IMR-90 (cell line): ENCODE results near the gene ZNF408. TPM values are rescaled to one million over a fixed set of nuclear protein-coding genes. Genes with fewer than 3 reads are reported as not detected.

Experiments
- ATAC-seq: fragments of 200-7000 bp; cut with Tn5 transposase; 2 replicates; pipeline ENCODE4 v1.9.1; 2020; ENCODE audit warnings: low read depth, mild to moderate bottlenecking, moderate library complexity
- BruUV-seq: library from RNA; stranded (reverse); fragments of 400-500 nt; replicated peaks from 2 replicates; lab custom pipeline; 2021; lab: Mats Ljungman, UMichigan
- CTCF ChIA-PET: fragments of 300-600 bp; formaldehyde crosslinking; extraction: SDS; loops from one replicate; lab custom pipeline; 2021; ENCODE audit warnings: antibody characterized with exemption; lab: Yijun Ruan, JAX
- POLR2A ChIA-PET: fragments of 300-600 bp; sonication (Branson Sonifier 250); formaldehyde crosslinking; loops from one replicate; lab custom pipeline; 2022; ENCODE audit warnings: antibody characterized with exemption; ENCODE audit not compliant: unreplicated experiment; lab: Charles Lee
- DNase-seq: peaks from one replicate; pipeline ENCODE4 v3.0.0; 2013
- H2AFZ ChIP-seq: replicated peaks from 2 replicates; pipeline ENCODE3; 2013; ENCODE audit warnings: low read length, mild to moderate bottlenecking; ENCODE audit not compliant: poor library complexity
- H2AK5ac ChIP-seq: 2 replicates; pipeline ENCODE4 v1.6.1; 2013; ENCODE audit warnings: low read depth, low read length, inconsistent platforms
- H2AK9ac ChIP-seq: replicated peaks from 2 replicates; pipeline ENCODE3; 2013; ENCODE audit warnings: mild to moderate bottlenecking, low read depth, low read length, moderate library complexity; ENCODE audit not compliant: poor library complexity
- H2BK120ac ChIP-seq: 2 replicates; pipeline ENCODE4 v1.6.1; 2013; ENCODE audit warnings: low read depth, low read length, inconsistent platforms
- H2BK15ac ChIP-seq: 3 replicates; pipeline ENCODE4 v1.6.1; 2013; ENCODE audit warnings: low read depth, low read length, inconsistent platforms
- H2BK20ac ChIP-seq: 2 replicates; pipeline ENCODE4 v1.6.1; 2013; ENCODE audit warnings: low read depth, mild to moderate bottlenecking, inconsistent platforms, low read length, moderate library complexity
- H2BK5ac ChIP-seq: 2 replicates; pipeline ENCODE4 v1.6.1; 2013; ENCODE audit warnings: mild to moderate bottlenecking, low read depth, low read length, inconsistent platforms; ENCODE audit not compliant: poor library complexity, severe bottlenecking
- H3K14ac ChIP-seq: replicated peaks from 2 replicates; pipeline ENCODE4 v1.6.1; 2013; ENCODE audit warnings: low read depth, low read length, inconsistent platforms
- H3K18ac ChIP-seq: 2 replicates; pipeline ENCODE4 v1.6.1; 2013; ENCODE audit warnings: low read depth, low read length, control low read depth
- H3K23ac ChIP-seq: 2 replicates; pipeline ENCODE4 v1.6.1; 2013; ENCODE audit warnings: low read depth, low read length, inconsistent platforms
- H3K27ac ChIP-seq: 2 replicates; pipeline ENCODE4 v1.5.1; 2013; ENCODE audit warnings: mild to moderate bottlenecking, control low read depth, low read length; ENCODE audit not compliant: insufficient read depth
- H3K27me3 ChIP-seq: 2 replicates; pipeline ENCODE4 v1.6.1; 2013; ENCODE audit warnings: low read length; ENCODE audit not compliant: control insufficient read depth, insufficient read depth
- H3K36me3 ChIP-seq: 2 replicates; pipeline ENCODE4 v1.6.1; 2013; ENCODE audit warnings: low read length, mixed read lengths; ENCODE audit not compliant: control insufficient read depth, insufficient read depth
- H3K4ac ChIP-seq: 2 replicates; pipeline ENCODE4 v1.6.1; 2013; ENCODE audit warnings: low read depth, low read length, inconsistent platforms
- H3K4me1 ChIP-seq: 2 replicates; pipeline ENCODE4 v1.6.1; 2013; ENCODE audit warnings: low read length, mixed read lengths; ENCODE audit not compliant: control insufficient read depth, insufficient read depth
- H3K4me2 ChIP-seq: 2 replicates; pipeline ENCODE4 v1.6.1; 2013; ENCODE audit warnings: low read depth, mild to moderate bottlenecking, control low read depth, low read length, moderate library complexity
- H3K4me3 ChIP-seq: 2 replicates; pipeline ENCODE4 v1.5.1; 2013; ENCODE audit warnings: low read depth, mild to moderate bottlenecking, control low read depth, low read length, moderate library complexity; ENCODE audit not compliant: insufficient read depth
- H3K56ac ChIP-seq: 2 replicates; pipeline ENCODE4 v1.6.1; 2013; ENCODE audit warnings: low read length, inconsistent platforms; ENCODE audit not compliant: insufficient read depth; ENCODE audit errors: extremely low read depth
- H3K79me1 ChIP-seq, 2 experiments: 2 replicates each; pipeline ENCODE4 v1.6.1; 2013; ENCODE audit warnings: low read length in 2 of 2, inconsistent platforms in 1 of 2, low read depth in 1 of 2
- H3K9ac ChIP-seq: 2 replicates; pipeline ENCODE4 v1.6.1; 2013; ENCODE audit warnings: low read depth, low read length, control low read depth
- H3K9me1 ChIP-seq: 2 replicates; pipeline ENCODE4 v1.6.1; 2013; ENCODE audit warnings: low read length, inconsistent platforms; ENCODE audit not compliant: insufficient read depth
- H3K9me3 ChIP-seq: 2 replicates; pipeline ENCODE4 v1.6.1; 2013; ENCODE audit warnings: low read length; ENCODE audit not compliant: control insufficient read depth, insufficient read depth
- H4K20me1 ChIP-seq: 2 replicates; pipeline ENCODE4 v1.6.1; 2013; ENCODE audit warnings: low read length, inconsistent platforms; ENCODE audit not compliant: insufficient read depth
- H4K5ac ChIP-seq: 2 replicates; pipeline ENCODE4 v1.6.1; 2013; ENCODE audit warnings: mild to moderate bottlenecking, low read depth, low read length, control low read depth
- H4K8ac ChIP-seq, 2 experiments: 2 replicates each; pipeline ENCODE4 v1.6.1; 2013; ENCODE audit warnings: low read depth in 2 of 2, low read length in 2 of 2, control low read depth in 1 of 2, inconsistent platforms in 1 of 2
- H4K91ac ChIP-seq: 2 replicates; pipeline ENCODE4 v1.6.1; 2013; ENCODE audit warnings: low read depth, low read length, inconsistent platforms; ENCODE audit not compliant: insufficient read depth
- BHLHE40 ChIP-seq: fragments of 150-350 bp; IDR thresholded peaks from 2 replicates; pipeline ENCODE4 v1.6.1; 2016; ENCODE audit warnings: mild to moderate bottlenecking, low read depth, low read length
- MAZ ChIP-seq: IDR thresholded peaks from 2 replicates; pipeline ENCODE4 v1.6.1; 2012; ENCODE audit warnings: low read depth, mild to moderate bottlenecking, low read length, improper control_type of control experiment, moderate library complexity, borderline replicate concordance
- MXI1 ChIP-seq: IDR thresholded peaks from 2 replicates; pipeline ENCODE4 v1.6.1; 2012; ENCODE audit warnings: low read depth, mild to moderate bottlenecking, low read length, moderate library complexity, borderline replicate concordance
- RCOR1 ChIP-seq: IDR thresholded peaks from 2 replicates; pipeline ENCODE4 v1.6.1; 2012; ENCODE audit warnings: mild to moderate bottlenecking, low read length, improper control_type of control experiment; ENCODE audit not compliant: insufficient replicate concordance
- SMC3 ChIP-seq: fragments of 150-350 bp; IDR thresholded peaks from 2 replicates; pipeline ENCODE4 v1.6.1; 2016; ENCODE audit warnings: low read depth, mild to moderate bottlenecking, antibody characterized with exemption, low read length, moderate library complexity
- WGBS, 2 experiments: methylation state at CpG; one replicate each; pipeline versions ENCODE4 v1.1.5 to v1.1.7; 2013; ENCODE audit warnings: missing lambda C conversion rate in 2 of 2; ENCODE audit not compliant: insufficient read length in 1 of 2; ENCODE audit errors: extremely low coverage in 2 of 2; 5-methylcytosine and 5-hydroxymethylcytosine counted together
- dilution Hi-C: fragments of 300-500 bp; cut with HindIII; formaldehyde crosslinking; loops from one replicate; pipeline ENCODE4 v1.14.3; 2018; ENCODE audit warnings: low sequenced_read_pairs; ENCODE audit not compliant: unreplicated experiment
- in situ Hi-C: fragments of 300-500 bp; cut with MboI; formaldehyde crosslinking; loops from 3 replicates; pipeline ENCODE4 v1.14.3; 2019; ENCODE audit warnings: low sequenced_read_pairs, inconsistent platforms, mixed read lengths
- intact Hi-C: fragments of 100-400 bp; cut with micrococcal nuclease; formaldehyde crosslinking; loops from 2 replicates; pipeline ENCODE4 v1.10.0; 2022
- polyA plus RNA-seq, 3 experiments: library from polyadenylated mRNA; depleted of rRNA; stranded (reverse); fragments of >200 nt; gene quantifications; 2 replicates each; pipeline ENCODE4 v1.2.3, GENCODE V29; 2012; ENCODE audit warnings: low replicate concordance in 1 of 3
- total RNA-seq: library from RNA; depleted of rRNA; stranded (reverse); fragments of >200 nt; gene quantifications from 2 replicates; pipeline ENCODE4 v1.2.3, GENCODE V29; 2012
- TF ChIP-seq, protein P1 (sequence below): fragments of 150-350 bp; IDR thresholded peaks from 2 replicates; pipeline ENCODE4 v1.6.1; 2016; ENCODE audit warnings: low read depth, mild to moderate bottlenecking, low read length, moderate library complexity, borderline replicate concordance

The ZNF408 gene
- total and polyA plus RNA-seq, 2 of the 4 experiments (the other 2 are of a cell fraction), result 9.5 to 11.1 TPM

DNA sequence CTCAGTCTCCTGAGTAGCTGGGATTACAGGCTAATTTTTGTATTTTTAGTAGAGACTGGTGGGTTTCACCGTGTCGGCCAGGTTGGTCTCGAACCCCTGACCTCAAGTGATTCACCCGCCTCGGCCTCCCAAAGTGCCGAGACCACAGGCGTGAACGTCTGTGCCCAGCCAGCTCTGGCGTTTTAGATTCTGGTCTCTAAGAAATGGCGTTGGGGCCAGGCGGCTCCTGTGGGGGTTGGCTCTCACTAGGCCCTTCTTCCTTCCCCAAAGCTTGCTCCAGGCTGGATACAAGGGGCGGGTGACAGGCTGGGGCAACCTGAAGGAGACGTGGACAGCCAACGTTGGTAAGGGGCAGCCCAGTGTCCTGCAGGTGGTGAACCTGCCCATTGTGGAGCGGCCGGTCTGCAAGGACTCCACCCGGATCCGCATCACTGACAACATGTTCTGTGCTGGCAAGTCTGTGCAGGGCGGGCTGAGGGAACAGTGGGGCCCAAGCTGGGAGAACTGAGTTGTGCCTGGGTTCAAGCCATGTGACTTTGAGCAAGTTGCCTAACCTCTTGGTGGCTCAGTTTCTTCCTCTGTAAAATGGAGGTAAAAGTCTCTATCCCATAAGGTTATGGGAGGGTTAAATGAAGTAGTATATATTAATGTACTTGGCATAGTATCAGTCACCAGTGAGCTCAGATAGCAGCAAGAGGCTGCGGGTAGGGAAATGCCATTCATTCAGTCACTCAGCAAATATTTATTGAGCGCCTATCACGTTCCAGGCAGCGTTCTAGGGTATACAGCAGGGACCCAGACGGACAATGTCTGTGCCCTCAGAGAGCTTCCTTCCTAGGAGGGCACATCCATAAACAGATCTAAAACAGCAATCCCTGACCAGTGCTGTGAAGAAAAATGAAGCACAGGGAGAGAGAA is 28.5 kb downstream of the ZNF408 start:
- no TSS peak for BruUV-seq
- in situ Hi-C loops, result no loop called here
- H2BK5ac ChIP-seq, result no peak overlapping the region
- H3K23ac ChIP-seq, result no peak overlapping the region
- H2AK5ac ChIP-seq, result no peak overlapping the region
- dilution Hi-C loops, result no loop called here
- H2BK15ac ChIP-seq, result no peak overlapping the region
- H4K20me1 ChIP-seq, result no peaks in the 10 kb centered on the region
- no peaks in the 10 kb centered on the region for H3K36me3 ChIP-seq
- H4K8ac ChIP-seq, result no peak overlapping the region
- WGBS, 2 experiments, result 84% methylated on average over 8 of the region's 24 CpGs; no CpG with 5 or more reads in 1 of the 2 experiments
- no peak overlapping the region for H3K14ac ChIP-seq
- no peak overlapping the region for H3K18ac ChIP-seq
- H4K91ac ChIP-seq, result no peak overlapping the region
- H3K4me1 ChIP-seq, result no peaks in the 10 kb centered on the region
- peak; percentile 47 for DNase-seq
- H2AFZ ChIP-seq, result peak overlapping the region; percentile 33
- no peaks in the 10 kb centered on the region for H3K79me1 ChIP-seq
- H2BK20ac ChIP-seq, result 0 out of 2 replicates have a peak overlapping the region, but pooled peaks have one; percentile 19
- ChIA-PET CTCF (no interaction called here), POLR2A (no interaction called here)
- no peaks in the 10 kb centered on the region for H3K9me3 ChIP-seq
- H4K5ac ChIP-seq, result no peak overlapping the region
- no peak overlapping the region for H2AK9ac ChIP-seq
- no peak overlapping the region for H3K27ac ChIP-seq
- H3K4me2 ChIP-seq, result no peak overlapping the region
- no peak for ATAC-seq
- H3K4ac ChIP-seq, result no peak overlapping the region
- intact Hi-C loops, result no loop called here
- no peak overlapping the region for H3K4me3 ChIP-seq
- peak; percentile 35; the same call in 1 of the 2 replicates for TF ChIP-seq BHLHE40
- TF ChIP-seq MXI1, result no peak
- TF ChIP-seq, protein P1, sequence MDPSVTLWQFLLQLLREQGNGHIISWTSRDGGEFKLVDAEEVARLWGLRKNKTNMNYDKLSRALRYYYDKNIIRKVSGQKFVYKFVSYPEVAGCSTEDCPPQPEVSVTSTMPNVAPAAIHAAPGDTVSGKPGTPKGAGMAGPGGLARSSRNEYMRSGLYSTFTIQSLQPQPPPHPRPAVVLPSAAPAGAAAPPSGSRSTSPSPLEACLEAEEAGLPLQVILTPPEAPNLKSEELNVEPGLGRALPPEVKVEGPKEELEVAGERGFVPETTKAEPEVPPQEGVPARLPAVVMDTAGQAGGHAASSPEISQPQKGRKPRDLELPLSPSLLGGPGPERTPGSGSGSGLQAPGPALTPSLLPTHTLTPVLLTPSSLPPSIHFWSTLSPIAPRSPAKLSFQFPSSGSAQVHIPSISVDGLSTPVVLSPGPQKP, result no peak
- TF ChIP-seq MAZ, result no peak
- TF ChIP-seq SMC3, result no peak
- TF ChIP-seq RCOR1, result no peak
- H3K56ac ChIP-seq, result no peak overlapping the region
- H2BK120ac ChIP-seq, result no peak overlapping the region; the same call in 1 of the 2 replicates
- 0 out of 2 replicates have a peak, but pooled peaks cover under 1% of the 10 kb centered on the region for H3K9me1 ChIP-seq
- H3K27me3 ChIP-seq, result no peaks in the 10 kb centered on the region
- no peak overlapping the region for H3K9ac ChIP-seq
